Calu3 (cell line): ENCODE results near the gene GRIA3. TPM values are rescaled to one million over a fixed set of nuclear protein-coding genes. Genes with fewer than 3 reads are reported as not detected.

Experiments
- BruUV-seq: library from RNA; stranded (reverse); fragments of 400-500 nt; replicated peaks from 2 replicates; lab custom pipeline; 2021; lab: Mats Ljungman, UMichigan
- CTCF ChIA-PET: fragments of 300-600 bp; sonication (Branson Sonifier 250); formaldehyde crosslinking; loops from one replicate; lab custom pipeline; 2022; ENCODE audit warnings: antibody characterized with exemption; lab: Charles Lee
- DNase-seq: peaks from one replicate; pipeline ENCODE4 v3.0.0; 2022
- H3K27ac Mint-ChIP-seq: one replicate; pipeline ENCODE4 v1.8.0; 2022; ENCODE audit warnings: mixed read lengths; ENCODE audit not compliant: unreplicated experiment
- H3K27me3 Mint-ChIP-seq: one replicate; pipeline ENCODE4 v1.8.0; 2022; ENCODE audit warnings: mixed read lengths; ENCODE audit not compliant: unreplicated experiment
- H3K36me3 Mint-ChIP-seq: one replicate; pipeline ENCODE4 v1.8.0; 2022; ENCODE audit warnings: mild to moderate bottlenecking, moderate library complexity, mixed read lengths; ENCODE audit not compliant: insufficient read depth, unreplicated experiment
- H3K4me1 Mint-ChIP-seq: one replicate; pipeline ENCODE4 v1.8.0; 2022; ENCODE audit warnings: mild to moderate bottlenecking, low read depth, mixed read lengths; ENCODE audit not compliant: unreplicated experiment
- H3K4me3 Mint-ChIP-seq: one replicate; pipeline ENCODE4 v1.8.0; 2022; ENCODE audit warnings: mild to moderate bottlenecking, low read depth, moderate library complexity, mixed read lengths; ENCODE audit not compliant: unreplicated experiment
- H3K9me3 Mint-ChIP-seq: one replicate; pipeline ENCODE4 v1.8.0; 2022; ENCODE audit warnings: low read depth, mixed read lengths; ENCODE audit not compliant: unreplicated experiment
- CTCF ChIP-seq: fragments of 200-600 bp; IDR thresholded peaks from one replicate; pipeline ENCODE4 v1.8.0; 2022; ENCODE audit warnings: antibody characterized with exemption; ENCODE audit not compliant: unreplicated experiment
- intact Hi-C: fragments of 100-400 bp; cut with micrococcal nuclease; formaldehyde crosslinking; loops from one replicate; pipeline ENCODE4 v1.10.0; 2022; ENCODE audit not compliant: unreplicated experiment
- total RNA-seq: library from RNA; stranded (reverse); gene quantifications from 2 replicates; pipeline ENCODE4 v1.2.3, GENCODE V29; 2022

GRIA3 gene
- total RNA-seq, 1 experiment from 2014 or later: not detected

DNA sequence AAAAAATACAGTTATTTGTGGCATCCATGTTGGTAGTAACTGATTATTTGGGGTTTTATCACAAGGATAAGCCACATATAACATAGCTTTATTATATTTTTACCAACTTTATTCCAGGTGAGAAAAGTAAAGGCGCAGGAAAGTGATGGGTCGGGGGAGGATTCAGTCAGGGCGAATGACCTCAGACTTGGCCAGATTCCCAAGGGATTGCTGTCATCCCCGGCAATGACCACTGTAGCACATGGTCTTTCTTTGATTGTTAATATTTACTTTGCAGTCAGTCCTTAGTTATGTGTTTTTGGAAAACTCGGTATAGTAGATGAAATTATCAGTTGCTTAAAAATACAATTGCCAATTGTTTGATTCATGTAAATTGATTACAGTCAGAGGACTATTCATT is 17.6 kb downstream of the GRIA3 start:
- intact Hi-C loops: no loop called here
- no peak for TF ChIP-seq CTCF
- H3K4me3 Mint-ChIP-seq: no peak overlapping the region
- no peaks in the 10 kb centered on the region for H3K9me3 Mint-ChIP-seq
- no peak for DNase-seq
- H3K4me1 Mint-ChIP-seq: no peaks in the 10 kb centered on the region
- H3K27me3 Mint-ChIP-seq: no peaks in the 10 kb centered on the region
- CTCF ChIA-PET: no interaction called here
- H3K27ac Mint-ChIP-seq: no peak overlapping the region
- no TSS peak for BruUV-seq
- H3K36me3 Mint-ChIP-seq: no peaks in the 10 kb centered on the region

GRCh38 chrX:123202523-123202922 is 18.4 kb downstream of the GRIA3 start:
- Mint-ChIP-seq H3K27ac (no peak overlapping the region), H3K4me3 (no peak overlapping the region), H3K27me3 (no peaks in the 10 kb centered on the region), H3K36me3 (no peaks in the 10 kb centered on the region), H3K4me1 (no peaks in the 10 kb centered on the region), H3K9me3 (no peaks in the 10 kb centered on the region)
- BruUV-seq: no TSS peak
- intact Hi-C loops: no loop called here
- DNase-seq: no peak
- no peak for TF ChIP-seq CTCF
- CTCF ChIA-PET: no interaction called here

- Mint-ChIP-seq H3K36me3 (no peaks in the 10 kb centered on the region), H3K27me3 (no peaks in the 10 kb centered on the region), H3K4me3 (no peak overlapping the region), H3K27ac (no peak overlapping the region), H3K9me3 (no peaks in the 10 kb centered on the region), H3K4me1 (no peaks in the 10 kb centered on the region)
- CTCF ChIA-PET: no interaction called here
- intact Hi-C loops: no loop called here
- no peak for DNase-seq
- TF ChIP-seq CTCF: no peak
- no TSS peak for BruUV-seq
Observed at GRCh38 chrX:123203772-123204171, 19.7 kb downstream of the GRIA3 start.

DNA sequence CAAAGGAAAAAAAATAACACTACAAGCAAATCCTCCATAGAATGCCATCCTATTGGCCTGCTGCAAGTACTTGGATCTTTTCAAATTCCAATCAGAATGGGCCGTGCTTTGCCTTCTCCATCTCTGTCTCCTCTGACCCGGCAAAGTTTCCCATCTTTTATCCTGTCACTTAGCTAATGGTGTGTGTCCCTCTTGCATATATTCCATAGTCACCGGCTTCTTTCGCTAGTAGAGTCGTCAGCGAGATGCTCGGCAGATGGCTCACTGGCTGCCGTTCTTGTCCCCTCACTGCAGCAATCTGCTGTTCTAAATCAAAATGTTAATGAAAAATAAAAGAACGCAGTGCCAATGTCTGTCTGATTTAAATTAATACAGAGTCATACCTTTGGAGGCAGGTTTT is 22.1 kb downstream of the GRIA3 start:
- H3K9me3 Mint-ChIP-seq: no peaks in the 10 kb centered on the region
- H3K4me3 Mint-ChIP-seq: no peak overlapping the region
- intact Hi-C loops: no loop called here
- H3K27ac Mint-ChIP-seq: no peak overlapping the region
- no peaks in the 10 kb centered on the region for H3K36me3 Mint-ChIP-seq
- CTCF ChIA-PET: no interaction called here
- peaks cover 14% of the 10 kb centered on the region for H3K27me3 Mint-ChIP-seq
- TF ChIP-seq CTCF: no peak
- no TSS peak for BruUV-seq
- no peaks in the 10 kb centered on the region for H3K4me1 Mint-ChIP-seq
- no peak for DNase-seq
